Natural killer cell (primary cell): ENCODE data around the gene UNC5B. TPM values are rescaled to one million over a fixed set of nuclear protein-coding genes. Genes with fewer than 3 reads are reported as not detected.

Experiments
- ATAC-seq, 3 donors: fragments of 150-1000 bp in 2 of 3; fragments of 200-7000 bp in 1 of 3; cut with Tn5 transposase; 1 replicate in 1 of 3; 2 replicates in 2 of 3; pipeline ENCODE4 v1.10.0; 2021; ENCODE audit warnings: mild to moderate bottlenecking in 2 of 3, moderate library complexity in 2 of 3
- DNase-seq, 2 donors: peaks; one replicate each; pipeline versions ENCODE4 v3.0.0 to v3.0.0-alpha.2; 2013 to 2021; ENCODE audit warnings: mixed read lengths in 1 of 2
- H3K27ac ChIP-seq: one replicate; pipeline ENCODE4 v1.5.1; 2013; ENCODE audit warnings: mild to moderate bottlenecking, low read length
- H3K27me3 ChIP-seq: one replicate; pipeline ENCODE4 v1.6.1; 2013; ENCODE audit warnings: low read length; ENCODE audit not compliant: control insufficient read depth, insufficient read depth
- H3K36me3 ChIP-seq: one replicate; pipeline ENCODE4 v1.6.1; 2013; ENCODE audit warnings: low read length; ENCODE audit not compliant: control insufficient read depth, insufficient read depth
- H3K4me1 ChIP-seq: one replicate; pipeline ENCODE4 v1.6.1; 2013; ENCODE audit warnings: low read length; ENCODE audit not compliant: control insufficient read depth, insufficient read depth
- H3K4me3 ChIP-seq: one replicate; pipeline ENCODE4 v1.5.1; 2013; ENCODE audit warnings: low read length
- H3K9me3 ChIP-seq: one replicate; pipeline ENCODE4 v1.6.1; 2013; ENCODE audit warnings: low read length; ENCODE audit not compliant: control insufficient read depth, insufficient read depth
- H3K27ac Mint-ChIP-seq, 2 donors: one replicate each; pipeline ENCODE4 v1.8.0; 2022; ENCODE audit warnings: mild to moderate bottlenecking in 2 of 2, mixed read lengths in 2 of 2, moderate library complexity in 1 of 2
- H3K27me3 Mint-ChIP-seq, 2 donors: one replicate each; pipeline ENCODE4 v1.8.0; 2022; ENCODE audit warnings: low read depth in 2 of 2, mixed read lengths in 2 of 2
- H3K36me3 Mint-ChIP-seq: one replicate; pipeline ENCODE4 v1.8.0; 2022; ENCODE audit warnings: mixed read lengths
- H3K4me1 Mint-ChIP-seq, 2 donors: one replicate each; pipeline ENCODE4 v1.8.0; 2022; ENCODE audit warnings: mixed read lengths in 2 of 2
- H3K4me3 Mint-ChIP-seq: one replicate; pipeline ENCODE4 v1.8.0; 2022; ENCODE audit warnings: mild to moderate bottlenecking, moderate library complexity, mixed read lengths
- H3K9me3 Mint-ChIP-seq, 2 donors: one replicate each; pipeline ENCODE4 v1.8.0; 2022; ENCODE audit warnings: mixed read lengths in 2 of 2
- WGBS: methylation state at CpG from one replicate; pipeline ENCODE4 v1.1.7; 2013; ENCODE audit warnings: missing lambda C conversion rate; ENCODE audit not compliant: insufficient coverage; 5-methylcytosine and 5-hydroxymethylcytosine counted together
- intact Hi-C: fragments of 100-400 bp; cut with micrococcal nuclease; formaldehyde crosslinking; loops from one replicate; pipeline ENCODE4 v1.14.2; 2022
- total RNA-seq, 4 donors: library from RNA; stranded (reverse); fragments of 120-200 nt in 1 of 4; gene quantifications; one replicate each; pipeline versions ENCODE4 v1.2.3 to v1.2.4, GENCODE V29; 2013 to 2022
- TF ChIP-seq, protein P1 (sequence below): fragments of 200-600 bp; IDR thresholded peaks from one replicate; pipeline ENCODE4 v1.8.0; 2022; ENCODE audit warnings: antibody characterized with exemption

Gene UNC5B
- total RNA-seq, 3 donors from 2014 or later (not counting 1 experiment from before 2014, with no cell fraction given) = 0.09 to 0.65 (median 0.09) TPM

DNA sequence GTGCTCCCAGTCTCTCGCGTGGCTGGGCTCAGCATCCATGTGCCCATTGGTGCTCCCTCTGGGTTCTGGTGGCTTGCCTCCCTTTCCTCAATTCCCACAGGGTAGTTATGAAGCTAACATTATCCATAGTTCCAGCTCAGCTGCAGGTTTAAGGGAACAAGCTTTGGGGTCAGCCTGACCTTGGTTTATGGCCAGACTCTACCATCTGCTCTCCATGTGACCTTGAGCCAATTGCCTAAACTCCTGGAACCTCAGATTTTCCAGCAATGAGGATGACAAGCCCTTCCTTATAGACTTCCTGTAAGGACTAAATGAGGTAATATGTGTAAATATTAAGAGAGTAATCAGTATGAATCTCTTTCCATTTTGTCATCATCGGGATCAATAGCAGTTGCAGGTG is 96.6 kb downstream of the UNC5B start:
- no peak for ATAC-seq
- no peaks in the 10 kb centered on the region for H3K27me3 ChIP-seq
- Mint-ChIP-seq H3K27me3 (peaks cover 12 to 19% of the 10 kb centered on the region in 2 donors), H3K27ac (no peak overlapping the region), H3K9me3 (no peaks in the 10 kb centered on the region), H3K4me1 (peaks cover 0 to 5% of the 10 kb centered on the region in 2 donors), H3K4me3 (no peak overlapping the region), H3K36me3 (no peaks in the 10 kb centered on the region)
- H3K4me1 ChIP-seq = no peaks in the 10 kb centered on the region
- H3K4me3 ChIP-seq = no peak overlapping the region
- TF ChIP-seq, protein P1, sequence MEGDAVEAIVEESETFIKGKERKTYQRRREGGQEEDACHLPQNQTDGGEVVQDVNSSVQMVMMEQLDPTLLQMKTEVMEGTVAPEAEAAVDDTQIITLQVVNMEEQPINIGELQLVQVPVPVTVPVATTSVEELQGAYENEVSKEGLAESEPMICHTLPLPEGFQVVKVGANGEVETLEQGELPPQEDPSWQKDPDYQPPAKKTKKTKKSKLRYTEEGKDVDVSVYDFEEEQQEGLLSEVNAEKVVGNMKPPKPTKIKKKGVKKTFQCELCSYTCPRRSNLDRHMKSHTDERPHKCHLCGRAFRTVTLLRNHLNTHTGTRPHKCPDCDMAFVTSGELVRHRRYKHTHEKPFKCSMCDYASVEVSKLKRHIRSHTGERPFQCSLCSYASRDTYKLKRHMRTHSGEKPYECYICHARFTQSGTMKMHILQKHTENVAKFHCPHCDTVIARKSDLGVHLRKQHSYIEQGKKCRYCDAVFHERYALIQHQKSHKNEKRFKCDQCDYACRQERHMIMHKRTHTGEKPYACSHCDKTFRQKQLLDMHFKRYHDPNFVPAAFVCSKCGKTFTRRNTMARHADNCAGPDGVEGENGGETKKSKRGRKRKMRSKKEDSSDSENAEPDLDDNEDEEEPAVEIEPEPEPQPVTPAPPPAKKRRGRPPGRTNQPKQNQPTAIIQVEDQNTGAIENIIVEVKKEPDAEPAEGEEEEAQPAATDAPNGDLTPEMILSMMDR = no peak
- WGBS = 95% methylated on average over 2 of the region's 3 CpGs
- intact Hi-C loops = no loop called here
- DNase-seq = no peak
- no peak overlapping the region for H3K27ac ChIP-seq
- no peaks in the 10 kb centered on the region for H3K9me3 ChIP-seq
- no peaks in the 10 kb centered on the region for H3K36me3 ChIP-seq

DNA sequence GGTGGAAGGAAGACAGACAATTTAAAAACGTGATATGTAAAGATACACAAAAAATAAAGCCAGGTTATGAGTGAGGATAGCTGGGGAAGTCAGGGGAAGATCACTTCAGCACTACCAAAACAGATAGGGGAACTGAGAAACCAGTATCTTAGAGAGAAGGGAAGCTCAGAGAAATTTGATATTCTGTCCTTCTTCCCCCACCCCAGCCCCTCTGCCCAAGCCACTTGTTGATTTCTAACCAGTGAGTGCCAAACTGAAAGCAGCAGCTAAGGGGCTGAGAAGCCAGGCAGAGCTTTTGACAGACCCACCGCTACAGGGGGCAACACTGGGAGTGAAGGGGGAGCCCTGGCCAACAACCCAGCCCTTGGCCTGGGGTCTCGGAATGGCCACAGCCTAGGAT is 97.5 kb downstream of the UNC5B start:
- peaks cover 12 to 19% of the 10 kb centered on the region in 2 donors for H3K27me3 Mint-ChIP-seq
- TF ChIP-seq, protein P1 = no peak
- H3K9me3 ChIP-seq = no peaks in the 10 kb centered on the region
- no peak overlapping the region for H3K4me3 ChIP-seq
- H3K27me3 ChIP-seq = no peaks in the 10 kb centered on the region
- peaks cover 0 to 5% of the 10 kb centered on the region in 2 donors for H3K4me1 Mint-ChIP-seq
- H3K36me3 ChIP-seq = no peaks in the 10 kb centered on the region
- H3K36me3 Mint-ChIP-seq = no peaks in the 10 kb centered on the region
- DNase-seq (no peak), ATAC-seq (no peak)
- no peak overlapping the region for H3K27ac ChIP-seq
- H3K27ac Mint-ChIP-seq = no peak overlapping the region
- intact Hi-C loops = no loop called here
- 76% methylated on average over 3 of the region's 3 CpGs for WGBS
- no peaks in the 10 kb centered on the region for H3K9me3 Mint-ChIP-seq
- no peak overlapping the region for H3K4me3 Mint-ChIP-seq
- H3K4me1 ChIP-seq = peaks cover 3% of the 10 kb centered on the region

DNA sequence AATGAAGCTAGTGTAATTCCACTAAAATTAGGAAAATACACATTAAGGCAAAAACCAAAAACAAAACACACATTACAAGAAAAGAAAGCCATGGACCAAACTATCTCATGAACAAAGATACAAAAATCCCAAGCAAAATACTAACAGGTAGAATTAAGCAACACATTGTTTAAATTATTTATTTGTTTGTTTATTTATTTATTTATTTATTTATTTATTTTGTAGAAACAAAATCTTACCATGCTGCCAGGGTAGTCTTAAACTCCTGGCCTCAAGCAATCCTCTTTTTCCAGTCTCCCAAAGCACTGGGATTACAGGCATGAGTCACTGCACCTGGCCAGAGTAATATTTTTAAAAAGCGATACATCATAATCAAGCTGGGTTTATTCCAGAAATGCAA is 99.8 kb downstream of the UNC5B start:
- TF ChIP-seq, protein P1 = no peak
- no peaks in the 10 kb centered on the region for H3K36me3 ChIP-seq
- Mint-ChIP-seq H3K27me3 (peaks cover 18 to 19% of the 10 kb centered on the region in 2 donors), H3K27ac (no peak overlapping the region), H3K4me1 (peaks cover 0 to 5% of the 10 kb centered on the region in 2 donors), H3K36me3 (no peaks in the 10 kb centered on the region), H3K9me3 (no peaks in the 10 kb centered on the region), H3K4me3 (no peak overlapping the region)
- intact Hi-C loops = no loop called here
- no peak for ATAC-seq
- no peak for DNase-seq
- H3K27me3 ChIP-seq = no peaks in the 10 kb centered on the region
- H3K4me3 ChIP-seq = no peak overlapping the region
- 83% methylated on average over 1 of the region's 1 CpG for WGBS
- no peak overlapping the region for H3K27ac ChIP-seq
- peaks cover 3% of the 10 kb centered on the region for H3K4me1 ChIP-seq
- no peaks in the 10 kb centered on the region for H3K9me3 ChIP-seq
